ENCODE measurements around the gene NR5A2.

DNA sequence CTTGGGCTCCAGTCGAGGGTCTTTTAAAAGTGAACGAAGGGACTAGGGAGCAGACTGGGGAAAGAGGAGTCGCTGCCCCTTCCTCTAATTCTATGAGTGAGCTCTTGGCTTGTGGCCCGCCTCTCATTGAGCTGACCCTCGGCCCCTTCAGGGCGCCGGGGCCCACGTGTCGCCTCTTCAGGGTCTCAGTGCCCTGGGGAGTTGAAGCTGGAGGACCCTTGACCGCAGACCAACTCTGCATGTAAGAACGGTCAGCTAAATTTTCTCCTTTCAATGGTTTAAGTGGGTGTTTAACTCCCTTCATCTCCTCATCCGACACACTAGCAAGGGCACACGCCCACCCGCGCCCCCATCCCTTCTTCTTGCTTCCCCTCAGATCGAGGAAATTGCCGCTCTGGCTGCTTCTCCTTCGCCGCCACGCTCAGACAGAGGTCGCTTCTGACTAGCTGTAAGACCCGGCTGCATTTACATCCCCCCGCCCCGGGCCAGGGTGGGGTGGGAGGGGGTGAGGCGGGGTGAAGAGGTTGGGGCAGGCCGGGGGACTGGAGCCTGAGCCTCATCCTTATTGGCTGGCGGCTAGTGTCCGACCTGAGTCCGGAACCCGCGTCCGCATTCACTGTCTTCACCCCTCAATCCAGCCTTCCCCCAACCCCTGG, 10.9 kb downstream of the NR5A2 start:
- TF ChIP-seq JUN (CRISPR knock-in tag; IDR thresholded peaks at IDR 0.05) (no peak), FOXK1 (CRISPR knock-in tag; IDR thresholded peaks at IDR 0.05) (no peak; the same call in 1 of the 2 replicates), TP53 (CRISPR knock-in tag; IDR thresholded peaks at IDR 0.05) (no peak), ZBTB21 (CRISPR knock-in tag; IDR thresholded peaks at IDR 0.05; ENCODE audit: borderline replicate concordance) (no peak), ZNF138 (CRISPR knock-in tag; conservative IDR thresholded peaks at IDR 0.05) (no peak), NFYB (CRISPR knock-in tag; conservative IDR thresholded peaks at IDR 0.05; ENCODE audit: low read depth) (peak; percentile 44; the same call in 1 of the 2 replicates), ESRRA (CRISPR knock-in tag; IDR thresholded peaks at IDR 0.05; ENCODE audit: borderline replicate concordance) (no peak)
- TF ChIP-seq, protein P1, sequence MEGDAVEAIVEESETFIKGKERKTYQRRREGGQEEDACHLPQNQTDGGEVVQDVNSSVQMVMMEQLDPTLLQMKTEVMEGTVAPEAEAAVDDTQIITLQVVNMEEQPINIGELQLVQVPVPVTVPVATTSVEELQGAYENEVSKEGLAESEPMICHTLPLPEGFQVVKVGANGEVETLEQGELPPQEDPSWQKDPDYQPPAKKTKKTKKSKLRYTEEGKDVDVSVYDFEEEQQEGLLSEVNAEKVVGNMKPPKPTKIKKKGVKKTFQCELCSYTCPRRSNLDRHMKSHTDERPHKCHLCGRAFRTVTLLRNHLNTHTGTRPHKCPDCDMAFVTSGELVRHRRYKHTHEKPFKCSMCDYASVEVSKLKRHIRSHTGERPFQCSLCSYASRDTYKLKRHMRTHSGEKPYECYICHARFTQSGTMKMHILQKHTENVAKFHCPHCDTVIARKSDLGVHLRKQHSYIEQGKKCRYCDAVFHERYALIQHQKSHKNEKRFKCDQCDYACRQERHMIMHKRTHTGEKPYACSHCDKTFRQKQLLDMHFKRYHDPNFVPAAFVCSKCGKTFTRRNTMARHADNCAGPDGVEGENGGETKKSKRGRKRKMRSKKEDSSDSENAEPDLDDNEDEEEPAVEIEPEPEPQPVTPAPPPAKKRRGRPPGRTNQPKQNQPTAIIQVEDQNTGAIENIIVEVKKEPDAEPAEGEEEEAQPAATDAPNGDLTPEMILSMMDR (IDR thresholded peaks at IDR 0.05): no peak
- TF ChIP-seq, protein P2, sequence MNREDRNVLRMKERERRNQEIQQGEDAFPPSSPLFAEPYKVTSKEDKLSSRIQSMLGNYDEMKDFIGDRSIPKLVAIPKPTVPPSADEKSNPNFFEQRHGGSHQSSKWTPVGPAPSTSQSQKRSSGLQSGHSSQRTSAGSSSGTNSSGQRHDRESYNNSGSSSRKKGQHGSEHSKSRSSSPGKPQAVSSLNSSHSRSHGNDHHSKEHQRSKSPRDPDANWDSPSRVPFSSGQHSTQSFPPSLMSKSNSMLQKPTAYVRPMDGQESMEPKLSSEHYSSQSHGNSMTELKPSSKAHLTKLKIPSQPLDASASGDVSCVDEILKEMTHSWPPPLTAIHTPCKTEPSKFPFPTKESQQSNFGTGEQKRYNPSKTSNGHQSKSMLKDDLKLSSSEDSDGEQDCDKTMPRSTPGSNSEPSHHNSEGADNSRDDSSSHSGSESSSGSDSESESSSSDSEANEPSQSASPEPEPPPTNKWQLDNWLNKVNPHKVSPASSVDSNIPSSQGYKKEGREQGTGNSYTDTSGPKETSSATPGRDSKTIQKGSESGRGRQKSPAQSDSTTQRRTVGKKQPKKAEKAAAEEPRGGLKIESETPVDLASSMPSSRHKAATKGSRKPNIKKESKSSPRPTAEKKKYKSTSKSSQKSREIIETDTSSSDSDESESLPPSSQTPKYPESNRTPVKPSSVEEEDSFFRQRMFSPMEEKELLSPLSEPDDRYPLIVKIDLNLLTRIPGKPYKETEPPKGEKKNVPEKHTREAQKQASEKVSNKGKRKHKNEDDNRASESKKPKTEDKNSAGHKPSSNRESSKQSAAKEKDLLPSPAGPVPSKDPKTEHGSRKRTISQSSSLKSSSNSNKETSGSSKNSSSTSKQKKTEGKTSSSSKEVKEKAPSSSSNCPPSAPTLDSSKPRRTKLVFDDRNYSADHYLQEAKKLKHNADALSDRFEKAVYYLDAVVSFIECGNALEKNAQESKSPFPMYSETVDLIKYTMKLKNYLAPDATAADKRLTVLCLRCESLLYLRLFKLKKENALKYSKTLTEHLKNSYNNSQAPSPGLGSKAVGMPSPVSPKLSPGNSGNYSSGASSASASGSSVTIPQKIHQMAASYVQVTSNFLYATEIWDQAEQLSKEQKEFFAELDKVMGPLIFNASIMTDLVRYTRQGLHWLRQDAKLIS (CRISPR knock-in tag; IDR thresholded peaks at IDR 0.05; ENCODE audit: borderline replicate concordance): no peak
- TF ChIP-seq, protein P3, sequence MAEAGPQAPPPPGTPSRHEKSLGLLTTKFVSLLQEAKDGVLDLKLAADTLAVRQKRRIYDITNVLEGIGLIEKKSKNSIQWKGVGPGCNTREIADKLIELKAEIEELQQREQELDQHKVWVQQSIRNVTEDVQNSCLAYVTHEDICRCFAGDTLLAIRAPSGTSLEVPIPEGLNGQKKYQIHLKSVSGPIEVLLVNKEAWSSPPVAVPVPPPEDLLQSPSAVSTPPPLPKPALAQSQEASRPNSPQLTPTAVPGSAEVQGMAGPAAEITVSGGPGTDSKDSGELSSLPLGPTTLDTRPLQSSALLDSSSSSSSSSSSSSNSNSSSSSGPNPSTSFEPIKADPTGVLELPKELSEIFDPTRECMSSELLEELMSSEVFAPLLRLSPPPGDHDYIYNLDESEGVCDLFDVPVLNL (CRISPR knock-in tag; IDR thresholded peaks at IDR 0.05; ENCODE audit: borderline replicate concordance, low read depth): no peak
- TF ChIP-seq, protein P4, sequence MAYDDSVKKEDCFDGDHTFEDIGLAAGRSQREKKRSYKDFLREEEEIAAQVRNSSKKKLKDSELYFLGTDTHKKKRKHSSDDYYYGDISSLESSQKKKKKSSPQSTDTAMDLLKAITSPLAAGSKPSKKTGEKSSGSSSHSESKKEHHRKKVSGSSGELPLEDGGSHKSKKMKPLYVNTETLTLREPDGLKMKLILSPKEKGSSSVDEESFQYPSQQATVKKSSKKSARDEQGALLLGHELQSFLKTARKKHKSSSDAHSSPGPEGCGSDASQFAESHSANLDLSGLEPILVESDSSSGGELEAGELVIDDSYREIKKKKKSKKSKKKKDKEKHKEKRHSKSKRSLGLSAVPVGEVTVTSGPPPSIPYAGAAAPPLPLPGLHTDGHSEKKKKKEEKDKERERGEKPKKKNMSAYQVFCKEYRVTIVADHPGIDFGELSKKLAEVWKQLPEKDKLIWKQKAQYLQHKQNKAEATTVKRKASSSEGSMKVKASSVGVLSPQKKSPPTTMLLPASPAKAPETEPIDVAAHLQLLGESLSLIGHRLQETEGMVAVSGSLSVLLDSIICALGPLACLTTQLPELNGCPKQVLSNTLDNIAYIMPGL (CRISPR knock-in tag; IDR thresholded peaks at IDR 0.05): no peak
- TF ChIP-seq, protein P5, sequence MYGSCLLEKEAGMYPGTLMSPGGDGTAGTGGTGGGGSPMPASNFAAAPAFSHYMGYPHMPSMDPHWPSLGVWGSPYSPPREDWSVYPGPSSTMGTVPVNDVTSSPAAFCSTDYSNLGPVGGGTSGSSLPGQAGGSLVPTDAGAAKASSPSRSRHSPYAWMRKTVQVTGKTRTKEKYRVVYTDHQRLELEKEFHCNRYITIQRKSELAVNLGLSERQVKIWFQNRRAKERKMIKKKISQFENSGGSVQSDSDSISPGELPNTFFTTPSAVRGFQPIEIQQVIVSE (CRISPR knock-in tag; IDR thresholded peaks at IDR 0.05; ENCODE audit: borderline replicate concordance): no peak
- TF ChIP-seq, protein P6, sequence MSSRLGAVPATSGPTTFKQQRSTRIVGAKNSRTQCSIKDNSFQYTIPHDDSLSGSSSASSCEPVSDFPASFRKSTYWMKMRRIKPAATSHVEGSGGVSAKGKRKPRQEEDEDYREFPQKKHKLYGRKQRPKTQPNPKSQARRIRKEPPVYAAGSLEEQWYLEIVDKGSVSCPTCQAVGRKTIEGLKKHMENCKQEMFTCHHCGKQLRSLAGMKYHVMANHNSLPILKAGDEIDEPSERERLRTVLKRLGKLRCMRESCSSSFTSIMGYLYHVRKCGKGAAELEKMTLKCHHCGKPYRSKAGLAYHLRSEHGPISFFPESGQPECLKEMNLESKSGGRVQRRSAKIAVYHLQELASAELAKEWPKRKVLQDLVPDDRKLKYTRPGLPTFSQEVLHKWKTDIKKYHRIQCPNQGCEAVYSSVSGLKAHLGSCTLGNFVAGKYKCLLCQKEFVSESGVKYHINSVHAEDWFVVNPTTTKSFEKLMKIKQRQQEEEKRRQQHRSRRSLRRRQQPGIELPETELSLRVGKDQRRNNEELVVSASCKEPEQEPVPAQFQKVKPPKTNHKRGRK (CRISPR knock-in tag; IDR thresholded peaks at IDR 0.05; ENCODE audit: borderline replicate concordance): no peak
